ENCODE data around the gene IFT57. TPM values are rescaled to one million over a fixed set of nuclear protein-coding genes. Genes with fewer than 3 reads are reported as not detected.

Gene IFT57
- polyA plus RNA-seq, 1 donor from 2014 or later: 70.7 TPM

DNA sequence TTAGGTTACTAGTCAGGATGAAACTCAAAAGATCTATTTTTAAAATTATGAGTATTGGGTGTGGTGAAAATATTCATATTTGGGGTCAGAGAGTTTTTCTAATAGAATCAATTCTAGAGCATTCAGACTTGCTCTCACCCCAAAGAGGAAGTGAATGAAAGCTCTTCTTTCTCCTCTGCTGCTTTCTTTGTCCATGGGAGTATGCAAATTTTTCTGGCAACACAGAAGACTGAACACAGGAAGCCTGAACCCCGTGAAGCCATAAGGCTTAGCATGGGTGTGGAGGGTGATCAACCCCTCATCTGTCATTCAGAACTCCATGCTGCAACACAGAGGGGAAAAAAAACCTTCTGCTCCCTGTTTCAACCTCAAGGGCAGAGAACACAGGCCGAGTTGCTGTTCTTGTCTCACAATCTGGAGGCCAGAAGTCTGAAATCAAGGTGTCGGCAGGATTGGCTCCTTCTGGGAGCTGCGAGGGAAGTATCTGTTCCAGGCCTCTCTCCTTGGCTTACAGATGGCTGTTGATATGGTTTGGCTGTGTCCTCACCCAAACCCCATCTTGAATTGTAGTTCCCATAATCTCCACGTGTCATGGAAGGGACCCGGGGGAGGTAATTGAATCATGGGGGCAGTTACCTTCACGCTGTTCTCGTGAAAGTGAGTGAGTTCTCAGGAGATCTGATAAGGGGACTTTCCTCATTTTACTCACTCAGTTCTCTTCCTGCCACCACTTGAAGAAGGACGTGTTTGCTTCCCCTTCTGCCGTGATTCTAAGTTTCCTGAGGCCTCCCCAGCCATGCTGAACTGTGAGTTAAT lies 97.7 kb downstream of the IFT57 start:
- Histone ChIP-seq H3K9me2 (ENCODE audit: insufficient read depth, low read length) (no peaks in the 10 kb centered on the region), H3K27me3 (ENCODE audit: insufficient read depth, low read depth, low read length) (no peaks in the 10 kb centered on the region), H3K9me3 (ENCODE audit: low read length) (no peaks in the 10 kb centered on the region), H3K27ac (ENCODE audit: low read length) (peak overlapping the region; percentile 7), H3K36me3 (ENCODE audit: insufficient read depth, low read length) (no peaks in the 10 kb centered on the region), H3K4me2 (ENCODE audit: low read length) (no peak overlapping the region), H3K9ac (ENCODE audit: low read length) (no peak overlapping the region), H2AFZ (ENCODE audit: low read depth, low read length) (no peak overlapping the region), H3K79me2 (replicated peaks; ENCODE audit: insufficient read depth, low read length) (no peaks in the 10 kb centered on the region), H3F3A (ENCODE audit: insufficient read depth, low read length, poor library complexity, severe bottlenecking) (no peaks in the 10 kb centered on the region), H3K4me3 (ENCODE audit: low read length) (no peak overlapping the region), H4K20me1 (ENCODE audit: insufficient read depth) (no peaks in the 10 kb centered on the region)
- TF ChIP-seq EP300 (conservative IDR thresholded peaks at IDR 0.05; ENCODE audit: poor library complexity, severe bottlenecking) (no peak), TAF1 (IDR thresholded peaks at IDR 0.05; ENCODE audit: low read depth) (no peak), SMC3 (conservative IDR thresholded peaks at IDR 0.05; ENCODE audit: poor library complexity) (no peak), POLR2AphosphoS5 (IDR thresholded peaks at IDR 0.05) (no peak), EZH2 (IDR thresholded peaks at IDR 0.05; ENCODE audit: borderline replicate concordance, insufficient read depth, low read length, poor library complexity, severe bottlenecking) (no peak), MXI1 (conservative IDR thresholded peaks at IDR 0.05; ENCODE audit: poor library complexity, severe bottlenecking) (no peak), RAD21 (conservative IDR thresholded peaks at IDR 0.05) (no peak)
- TF ChIP-seq, protein P1, sequence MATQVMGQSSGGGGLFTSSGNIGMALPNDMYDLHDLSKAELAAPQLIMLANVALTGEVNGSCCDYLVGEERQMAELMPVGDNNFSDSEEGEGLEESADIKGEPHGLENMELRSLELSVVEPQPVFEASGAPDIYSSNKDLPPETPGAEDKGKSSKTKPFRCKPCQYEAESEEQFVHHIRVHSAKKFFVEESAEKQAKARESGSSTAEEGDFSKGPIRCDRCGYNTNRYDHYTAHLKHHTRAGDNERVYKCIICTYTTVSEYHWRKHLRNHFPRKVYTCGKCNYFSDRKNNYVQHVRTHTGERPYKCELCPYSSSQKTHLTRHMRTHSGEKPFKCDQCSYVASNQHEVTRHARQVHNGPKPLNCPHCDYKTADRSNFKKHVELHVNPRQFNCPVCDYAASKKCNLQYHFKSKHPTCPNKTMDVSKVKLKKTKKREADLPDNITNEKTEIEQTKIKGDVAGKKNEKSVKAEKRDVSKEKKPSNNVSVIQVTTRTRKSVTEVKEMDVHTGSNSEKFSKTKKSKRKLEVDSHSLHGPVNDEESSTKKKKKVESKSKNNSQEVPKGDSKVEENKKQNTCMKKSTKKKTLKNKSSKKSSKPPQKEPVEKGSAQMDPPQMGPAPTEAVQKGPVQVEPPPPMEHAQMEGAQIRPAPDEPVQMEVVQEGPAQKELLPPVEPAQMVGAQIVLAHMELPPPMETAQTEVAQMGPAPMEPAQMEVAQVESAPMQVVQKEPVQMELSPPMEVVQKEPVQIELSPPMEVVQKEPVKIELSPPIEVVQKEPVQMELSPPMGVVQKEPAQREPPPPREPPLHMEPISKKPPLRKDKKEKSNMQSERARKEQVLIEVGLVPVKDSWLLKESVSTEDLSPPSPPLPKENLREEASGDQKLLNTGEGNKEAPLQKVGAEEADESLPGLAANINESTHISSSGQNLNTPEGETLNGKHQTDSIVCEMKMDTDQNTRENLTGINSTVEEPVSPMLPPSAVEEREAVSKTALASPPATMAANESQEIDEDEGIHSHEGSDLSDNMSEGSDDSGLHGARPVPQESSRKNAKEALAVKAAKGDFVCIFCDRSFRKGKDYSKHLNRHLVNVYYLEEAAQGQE (IDR thresholded peaks at IDR 0.05; ENCODE audit: borderline replicate concordance): no peak
- TF ChIP-seq, protein P2, sequence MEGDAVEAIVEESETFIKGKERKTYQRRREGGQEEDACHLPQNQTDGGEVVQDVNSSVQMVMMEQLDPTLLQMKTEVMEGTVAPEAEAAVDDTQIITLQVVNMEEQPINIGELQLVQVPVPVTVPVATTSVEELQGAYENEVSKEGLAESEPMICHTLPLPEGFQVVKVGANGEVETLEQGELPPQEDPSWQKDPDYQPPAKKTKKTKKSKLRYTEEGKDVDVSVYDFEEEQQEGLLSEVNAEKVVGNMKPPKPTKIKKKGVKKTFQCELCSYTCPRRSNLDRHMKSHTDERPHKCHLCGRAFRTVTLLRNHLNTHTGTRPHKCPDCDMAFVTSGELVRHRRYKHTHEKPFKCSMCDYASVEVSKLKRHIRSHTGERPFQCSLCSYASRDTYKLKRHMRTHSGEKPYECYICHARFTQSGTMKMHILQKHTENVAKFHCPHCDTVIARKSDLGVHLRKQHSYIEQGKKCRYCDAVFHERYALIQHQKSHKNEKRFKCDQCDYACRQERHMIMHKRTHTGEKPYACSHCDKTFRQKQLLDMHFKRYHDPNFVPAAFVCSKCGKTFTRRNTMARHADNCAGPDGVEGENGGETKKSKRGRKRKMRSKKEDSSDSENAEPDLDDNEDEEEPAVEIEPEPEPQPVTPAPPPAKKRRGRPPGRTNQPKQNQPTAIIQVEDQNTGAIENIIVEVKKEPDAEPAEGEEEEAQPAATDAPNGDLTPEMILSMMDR (IDR thresholded peaks at IDR 0.05; ENCODE audit: poor library complexity, severe bottlenecking): no peak

DNA sequence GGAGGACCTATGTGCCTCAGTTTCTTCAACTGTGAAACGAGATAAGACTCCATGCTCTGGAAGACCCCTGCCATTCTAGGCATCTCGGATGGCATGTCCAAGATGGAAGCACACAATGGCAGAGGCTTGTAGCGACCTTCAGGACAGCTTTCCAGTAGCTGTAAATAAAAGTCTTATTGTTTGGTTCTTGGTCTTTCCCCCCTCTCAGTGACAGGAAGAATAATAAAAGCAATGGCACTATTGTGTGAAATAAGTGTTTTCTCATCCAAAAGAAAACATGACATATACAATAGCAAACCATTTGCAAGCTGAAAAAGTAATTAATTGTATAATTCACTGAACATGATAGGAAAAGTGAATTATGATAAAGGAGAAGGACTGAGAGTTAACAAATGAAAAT lies 98.9 kb downstream of the IFT57 start:
- no peaks in the 10 kb centered on the region for H3K9me3 ChIP-seq (ENCODE audit: low read length)
- H3K4me2 ChIP-seq (ENCODE audit: low read length): no peak overlapping the region
- H4K20me1 ChIP-seq (ENCODE audit: insufficient read depth): no peaks in the 10 kb centered on the region
- no peaks in the 10 kb centered on the region for H3K9me2 ChIP-seq (ENCODE audit: insufficient read depth, low read length)
- no peaks in the 10 kb centered on the region for H3K79me2 ChIP-seq (replicated peaks; ENCODE audit: insufficient read depth, low read length)
- TF ChIP-seq TAF1 (IDR thresholded peaks at IDR 0.05; ENCODE audit: low read depth) (no peak), EZH2 (IDR thresholded peaks at IDR 0.05; ENCODE audit: borderline replicate concordance, insufficient read depth, low read length, poor library complexity, severe bottlenecking) (no peak), RAD21 (conservative IDR thresholded peaks at IDR 0.05) (no peak)
- no peak overlapping the region for H2AFZ ChIP-seq (ENCODE audit: low read depth, low read length)
- H3K27me3 ChIP-seq (ENCODE audit: insufficient read depth, low read depth, low read length): no peaks in the 10 kb centered on the region
- H3K4me3 ChIP-seq (ENCODE audit: low read length): no peak overlapping the region
- no peaks in the 10 kb centered on the region for H3F3A ChIP-seq (ENCODE audit: insufficient read depth, low read length, poor library complexity, severe bottlenecking)
- no peaks in the 10 kb centered on the region for H3K36me3 ChIP-seq (ENCODE audit: insufficient read depth, low read length)
- H3K9ac ChIP-seq (ENCODE audit: low read length): no peak overlapping the region
- no peak overlapping the region for H3K27ac ChIP-seq (ENCODE audit: low read length)

Measured in neural cell (in vitro differentiated cells).